NT2/D1 (cell line): ENCODE measurements around the gene EGLN3.

ENCODE experiments used
- YY1 ChIP-seq: IDR thresholded peaks from 2 replicates; pipeline ENCODE4 v1.6.1; 2011; ENCODE audit not compliant: insufficient read length, insufficient read depth
- ZNF274 ChIP-seq: IDR thresholded peaks from 2 replicates; pipeline ENCODE4 v1.6.1; 2011; ENCODE audit warnings: mild to moderate bottlenecking, low read depth, low read length

GRCh38 chr14:33979613-33980276 lies 28.9 kb upstream of the EGLN3 start:
- TF ChIP-seq ZNF274 = no peak
- no peak for TF ChIP-seq YY1
